ENCODE measurements around the gene PRKN. TPM values are rescaled to one million over a fixed set of nuclear protein-coding genes. Genes with fewer than 3 reads are reported as not detected.

The PRKN gene
- total and polyA plus RNA-seq, 2 experiments from 2014 or later: 11.7 to 28.1 TPM

DNA sequence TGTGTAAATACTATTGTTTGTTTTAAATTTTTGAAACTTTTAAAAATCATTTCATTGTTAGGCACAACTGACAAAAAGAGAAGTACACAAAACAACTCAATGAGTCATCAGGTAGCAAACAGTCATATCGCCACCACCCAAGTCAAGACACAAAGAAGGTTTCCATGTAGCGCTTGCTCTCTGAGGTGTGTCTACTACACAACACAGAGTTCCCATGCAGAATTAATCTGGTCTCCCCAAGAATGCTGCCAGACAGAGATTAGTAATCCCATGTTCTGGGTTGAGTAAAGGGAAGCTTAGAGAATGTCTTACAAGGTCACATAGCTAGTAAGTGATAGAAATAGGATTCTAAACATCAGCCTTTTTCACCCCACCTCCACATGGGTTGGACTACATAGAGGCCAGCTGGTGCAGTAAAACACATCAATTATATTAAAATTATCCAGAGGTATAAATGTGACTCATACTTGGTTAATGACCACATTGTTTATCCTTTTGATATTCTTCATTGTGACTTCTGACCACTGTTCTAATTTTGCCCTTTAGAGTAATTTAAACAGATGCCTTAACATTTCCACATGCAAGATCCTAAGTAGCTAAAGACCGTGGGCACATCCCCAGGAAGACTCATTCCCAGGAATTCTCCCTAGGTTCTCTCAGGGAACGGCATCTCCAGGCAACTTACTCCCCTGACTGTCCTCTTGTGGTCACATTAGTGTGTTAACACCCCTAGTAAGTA, 413.5 kb downstream of the PRKN start:
- H3K4me3 ChIP-seq: no peak overlapping the region
- no peaks in the 10 kb centered on the region for H3K36me3 ChIP-seq
- H3K27ac ChIP-seq: no peak overlapping the region
- H3K4me1 ChIP-seq (ENCODE audit: low read depth): no peaks in the 10 kb centered on the region
- H3K27me3 ChIP-seq: no peaks in the 10 kb centered on the region
- no peak for DNase-seq (ENCODE audit: low read depth in 1 of 2, low spot score in 1 of 2)
- TF ChIP-seq, protein P1, sequence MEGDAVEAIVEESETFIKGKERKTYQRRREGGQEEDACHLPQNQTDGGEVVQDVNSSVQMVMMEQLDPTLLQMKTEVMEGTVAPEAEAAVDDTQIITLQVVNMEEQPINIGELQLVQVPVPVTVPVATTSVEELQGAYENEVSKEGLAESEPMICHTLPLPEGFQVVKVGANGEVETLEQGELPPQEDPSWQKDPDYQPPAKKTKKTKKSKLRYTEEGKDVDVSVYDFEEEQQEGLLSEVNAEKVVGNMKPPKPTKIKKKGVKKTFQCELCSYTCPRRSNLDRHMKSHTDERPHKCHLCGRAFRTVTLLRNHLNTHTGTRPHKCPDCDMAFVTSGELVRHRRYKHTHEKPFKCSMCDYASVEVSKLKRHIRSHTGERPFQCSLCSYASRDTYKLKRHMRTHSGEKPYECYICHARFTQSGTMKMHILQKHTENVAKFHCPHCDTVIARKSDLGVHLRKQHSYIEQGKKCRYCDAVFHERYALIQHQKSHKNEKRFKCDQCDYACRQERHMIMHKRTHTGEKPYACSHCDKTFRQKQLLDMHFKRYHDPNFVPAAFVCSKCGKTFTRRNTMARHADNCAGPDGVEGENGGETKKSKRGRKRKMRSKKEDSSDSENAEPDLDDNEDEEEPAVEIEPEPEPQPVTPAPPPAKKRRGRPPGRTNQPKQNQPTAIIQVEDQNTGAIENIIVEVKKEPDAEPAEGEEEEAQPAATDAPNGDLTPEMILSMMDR (IDR thresholded peaks at IDR 0.05; ENCODE audit: low read depth, low read length): no peak
- no peaks in the 10 kb centered on the region for H3K9me3 ChIP-seq (ENCODE audit: low read depth)

DNA sequence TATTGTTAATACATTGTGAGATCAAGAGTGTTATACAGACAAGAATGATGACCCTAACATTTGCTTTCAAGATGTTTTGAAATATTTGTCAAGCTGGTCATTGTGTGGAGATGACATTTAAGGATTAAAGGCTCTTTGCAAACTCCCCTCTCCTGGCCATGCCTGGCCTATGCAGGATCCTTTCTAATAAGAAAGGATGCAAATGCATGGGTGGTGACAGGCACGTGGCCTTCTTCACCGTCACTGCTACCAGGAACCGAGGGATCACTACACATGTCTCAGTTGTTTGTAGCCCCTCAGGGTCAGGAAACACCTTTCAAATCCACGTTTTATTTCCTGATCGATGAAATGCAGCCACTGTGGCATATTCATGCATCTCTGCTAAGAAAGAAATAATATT, 419.7 kb downstream of the PRKN start:
- no peak for DNase-seq (ENCODE audit: low read depth in 1 of 2, low spot score in 1 of 2)
- TF ChIP-seq, protein P1 (IDR thresholded peaks at IDR 0.05; ENCODE audit: low read depth, low read length): no peak
- H3K9me3 ChIP-seq (ENCODE audit: low read depth): no peaks in the 10 kb centered on the region
- no peaks in the 10 kb centered on the region for H3K36me3 ChIP-seq
- no peaks in the 10 kb centered on the region for H3K4me1 ChIP-seq (ENCODE audit: low read depth)
- no peak overlapping the region for H3K4me3 ChIP-seq
- H3K27ac ChIP-seq: no peak overlapping the region
- H3K27me3 ChIP-seq: no peaks in the 10 kb centered on the region

DNA sequence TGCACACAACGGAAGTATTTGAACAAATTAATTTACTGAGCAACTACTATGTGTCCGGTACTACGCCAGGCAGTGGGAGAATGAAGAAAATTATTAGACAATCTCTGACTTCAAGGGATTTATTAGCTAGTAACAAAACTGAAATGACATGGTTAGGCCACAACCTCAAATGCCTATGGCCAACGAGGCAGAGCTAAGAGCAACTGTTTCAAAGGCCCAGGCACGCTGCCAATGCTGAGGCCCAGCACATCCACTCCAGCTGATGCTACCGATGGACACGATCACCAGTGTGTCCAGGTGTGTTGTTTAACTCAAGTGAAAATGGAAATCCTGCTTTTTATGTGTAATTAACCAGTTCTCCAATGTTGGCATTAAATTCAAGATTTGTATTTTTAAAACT, 420.9 kb downstream of the PRKN start:
- H3K9me3 ChIP-seq (ENCODE audit: low read depth): no peaks in the 10 kb centered on the region
- H3K27ac ChIP-seq: no peak overlapping the region
- H3K27me3 ChIP-seq: no peaks in the 10 kb centered on the region
- H3K4me3 ChIP-seq: no peak overlapping the region
- no peak for DNase-seq (ENCODE audit: low read depth in 1 of 2, low spot score in 1 of 2)
- H3K4me1 ChIP-seq (ENCODE audit: low read depth): no peaks in the 10 kb centered on the region
- TF ChIP-seq, protein P1 (IDR thresholded peaks at IDR 0.05; ENCODE audit: low read depth, low read length): no peak
- H3K36me3 ChIP-seq: no peaks in the 10 kb centered on the region

DNA sequence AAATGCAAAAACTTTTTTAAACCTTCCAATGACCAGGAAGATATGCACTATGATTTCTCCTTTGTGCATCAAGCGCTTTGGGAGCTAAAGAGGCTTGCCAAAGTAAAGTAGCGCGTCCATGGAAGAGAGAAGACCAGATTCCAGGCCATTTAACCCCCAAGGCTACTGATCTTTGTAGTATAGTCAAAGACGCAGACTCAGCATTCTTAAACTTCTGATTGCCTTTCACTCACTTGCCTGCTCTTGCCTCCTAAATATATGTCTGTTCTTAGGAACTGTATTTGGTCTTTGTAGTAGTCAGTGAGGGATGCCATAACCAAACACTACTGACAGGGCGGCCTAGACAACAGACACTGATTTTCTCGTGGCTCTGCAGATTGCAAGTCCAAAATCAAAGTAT, 426.4 kb downstream of the PRKN start:
- no peaks in the 10 kb centered on the region for H3K27me3 ChIP-seq
- H3K4me3 ChIP-seq: no peak overlapping the region
- H3K9me3 ChIP-seq (ENCODE audit: low read depth): no peaks in the 10 kb centered on the region
- DNase-seq (ENCODE audit: low read depth in 1 of 2, low spot score in 1 of 2): no peak
- H3K36me3 ChIP-seq: no peaks in the 10 kb centered on the region
- TF ChIP-seq, protein P1 (IDR thresholded peaks at IDR 0.05; ENCODE audit: low read depth, low read length): no peak
- no peak overlapping the region for H3K27ac ChIP-seq
- peaks cover 5% of the 10 kb centered on the region for H3K4me1 ChIP-seq (ENCODE audit: low read depth)

DNA sequence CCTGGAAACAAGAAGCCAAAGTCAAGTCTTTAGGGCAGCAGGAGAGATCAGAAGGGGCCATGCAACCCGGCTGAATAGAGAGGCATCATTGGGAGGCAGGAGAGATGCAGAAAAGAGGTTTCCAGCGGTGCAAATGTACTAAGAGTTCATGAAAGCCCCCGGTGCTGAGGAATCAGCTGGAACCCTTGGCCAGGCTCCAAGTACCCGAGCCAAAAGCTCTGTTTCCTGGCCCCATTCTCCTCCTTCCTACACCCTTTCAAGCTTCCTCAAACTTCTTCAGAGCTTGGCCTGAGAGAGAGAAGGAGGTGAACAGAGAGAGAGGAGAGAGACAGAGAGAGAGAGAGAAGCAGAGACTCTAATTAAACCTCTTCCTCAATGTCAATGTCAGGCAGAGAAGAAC, 433.5 kb downstream of the PRKN start:
- Histone ChIP-seq H3K4me1 (ENCODE audit: low read depth) (peaks cover 5% of the 10 kb centered on the region), H3K27me3 (no peaks in the 10 kb centered on the region), H3K27ac (no peak overlapping the region), H3K36me3 (no peaks in the 10 kb centered on the region), H3K4me3 (no peak overlapping the region), H3K9me3 (ENCODE audit: low read depth) (no peaks in the 10 kb centered on the region)
- TF ChIP-seq, protein P1 (IDR thresholded peaks at IDR 0.05; ENCODE audit: low read depth, low read length): no peak
- no peak for DNase-seq (ENCODE audit: low read depth in 1 of 2, low spot score in 1 of 2)
